Testis (tissue), 2 donors: ENCODE data around the gene ZNF226.

Experiments
- CTCF ChIP-seq, 3 experiments: fragments of 450-650 bp in 2 of 3; fragments of 200-600 bp in 1 of 3; sonication (generic) in 1 of 3; IDR thresholded peaks; one replicate each; pipeline ENCODE4 v1.5.1; 2016 to 2019; ENCODE audit warnings: antibody characterized with exemption in 3 of 3, mild to moderate bottlenecking in 2 of 3, moderate library complexity in 1 of 3
- POLR2A ChIP-seq: fragments of 450-650 bp; IDR thresholded peaks from one replicate; pipeline ENCODE4 v1.6.1; 2017; ENCODE audit warnings: antibody characterized with exemption, mild to moderate bottlenecking, moderate library complexity

GRCh38 chr19:44204772-44205171 is 39.9 kb downstream of the ZNF226 start:
- TF ChIP-seq POLR2A (no peak), CTCF (IDR thresholded peaks at IDR 0.05) (no peak)
